SH-SY5Y (cell line): ENCODE results near the gene CTAGE15.
"Not testable (repeated sequence)": the region's sequence is repeated elsewhere in the genome, so short reads cannot be mapped to it uniquely, and the experiment has no call there.

Experiments used
- GATA2 ChIP-seq: IDR thresholded peaks from 2 replicates; pipeline ENCODE4 v1.6.1; 2011; ENCODE audit warnings: mild to moderate bottlenecking, low read depth, low read length
- GATA3 ChIP-seq: IDR thresholded peaks from 2 replicates; pipeline ENCODE4 v1.6.1; 2011; ENCODE audit warnings: low read depth, mild to moderate bottlenecking, low read length, moderate library complexity

CTAGE15 gene, protein sequence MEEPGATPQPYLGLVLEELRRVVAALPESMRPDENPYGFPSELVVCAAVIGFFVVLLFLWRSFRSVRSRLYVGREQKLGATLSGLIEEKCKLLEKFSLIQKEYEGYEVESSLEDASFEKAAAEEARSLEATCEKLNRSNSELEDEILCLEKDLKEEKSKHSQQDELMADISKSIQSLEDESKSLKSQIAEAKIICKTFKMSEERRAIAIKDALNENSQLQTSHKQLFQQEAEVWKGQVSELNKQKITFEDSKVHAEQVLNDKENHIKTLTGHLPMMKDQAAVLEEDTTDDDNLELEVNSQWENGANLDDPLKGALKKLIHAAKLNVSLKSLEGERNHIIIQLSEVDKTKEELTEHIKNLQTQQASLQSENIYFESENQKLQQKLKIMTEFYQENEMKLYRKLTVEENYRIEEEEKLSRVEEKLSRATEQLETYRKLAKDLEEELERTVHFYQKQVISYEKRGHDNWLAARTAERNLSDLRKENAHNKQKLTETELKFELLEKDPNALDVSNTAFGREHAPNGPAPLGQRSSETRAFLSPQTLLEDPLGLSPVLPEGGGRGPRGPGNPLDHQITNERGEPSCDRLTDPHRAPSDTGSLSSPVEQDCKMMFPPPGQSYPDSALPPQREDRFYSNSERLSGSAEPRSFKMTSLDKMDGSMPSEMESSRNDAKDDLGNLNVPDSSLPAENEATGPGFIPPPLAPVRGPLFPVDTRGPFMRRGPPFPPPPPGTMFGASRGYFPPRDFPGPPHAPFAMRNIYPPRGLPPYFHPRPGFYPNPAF

GRCh38 chr7:143571501-143571900, at the start of gene CTAGE15:
Gene CTAGE15, plus strand, starts transcription at chr7:143571801. Its CDS starts 17 bp downstream, at chr7:143571818.
- not testable (repeated sequence) for TF ChIP-seq GATA2, GATA3

GRCh38 chr7:143620646-143621045, 49.0 kb downstream of the CTAGE15 start, which contains the start of gene TCAF2:
Gene TCAF2, plus strand, starts transcription at chr7:143620974.
- TF ChIP-seq GATA3, GATA2: not testable (repeated sequence)
